Neural cell (in vitro differentiated cells): ENCODE results near the gene RBM19. TPM values are rescaled to one million over a fixed set of nuclear protein-coding genes. Genes with fewer than 3 reads are reported as not detected.

ENCODE experiments used
- H2AFZ ChIP-seq: fragments of 200-600, 300-800 bp; sonication (generic), shearing (Covaris generic); 2 replicates; pipeline ENCODE4 v1.6.0; 2014; ENCODE audit warnings: low read depth, mild to moderate bottlenecking, antibody characterized with exemption, low read length, moderate library complexity
- H3F3A ChIP-seq: fragments of 200-600 bp; shearing (Covaris generic); 2 replicates; pipeline ENCODE4 v1.6.1; 2016; ENCODE audit warnings: mild to moderate bottlenecking, moderate library complexity, mixed read lengths, antibody characterized with exemption, low read length; ENCODE audit not compliant: insufficient read depth, poor library complexity, severe bottlenecking
- H3K27ac ChIP-seq: fragments of 200-600, 300-800 bp; sonication (generic), shearing (Covaris generic); 2 replicates; pipeline ENCODE4 v1.5.1; 2014; ENCODE audit warnings: mild to moderate bottlenecking, low read length, moderate library complexity
- H3K27me3 ChIP-seq: fragments of 300-800, 200-600 bp; sonication (generic), shearing (Covaris generic); 2 replicates; pipeline ENCODE4 v1.6.0; 2014; ENCODE audit warnings: mild to moderate bottlenecking, low read depth, low read length, moderate library complexity; ENCODE audit not compliant: insufficient read depth
- H3K36me3 ChIP-seq: fragments of 300-800, 200-600 bp; sonication (generic), shearing (Covaris generic); 2 replicates; pipeline ENCODE4 v1.5.1; 2014; ENCODE audit warnings: mild to moderate bottlenecking, antibody characterized with exemption, low read length, moderate library complexity; ENCODE audit not compliant: insufficient read depth
- H3K4me2 ChIP-seq: fragments of 300-800, 200-600 bp; sonication (generic), shearing (Covaris generic); 2 replicates; pipeline ENCODE4 v1.6.0; 2014; ENCODE audit warnings: mild to moderate bottlenecking, low read length
- H3K4me3 ChIP-seq: fragments of 300-800, 200-600 bp; sonication (generic), shearing (Covaris generic); 2 replicates; pipeline ENCODE4 v1.5.1; 2014; ENCODE audit warnings: mild to moderate bottlenecking, low read length, moderate library complexity
- H3K79me2 ChIP-seq: fragments of 200-600 bp; shearing (Covaris generic); replicated peaks from 2 replicates; pipeline ENCODE4 v1.6.0; 2014; ENCODE audit warnings: mild to moderate bottlenecking, low read length, moderate library complexity; ENCODE audit not compliant: insufficient read depth
- H3K9ac ChIP-seq: fragments of 300-800, 200-600 bp; sonication (generic), shearing (Covaris generic); 2 replicates; pipeline ENCODE4 v1.6.1; 2016; ENCODE audit warnings: mild to moderate bottlenecking, low read length, mixed read lengths
- H3K9me2 ChIP-seq: fragments of 200-600 bp; shearing (Covaris generic); 2 replicates; pipeline ENCODE4 v1.6.1; 2016; ENCODE audit warnings: mild to moderate bottlenecking, low read length, mixed read lengths; ENCODE audit not compliant: insufficient read depth
- H3K9me3 ChIP-seq: fragments of 200-600, 300-800 bp; sonication (generic), shearing (Covaris generic); 2 replicates; pipeline ENCODE4 v1.6.1; 2016; ENCODE audit warnings: mild to moderate bottlenecking, mixed run types, low read length, moderate library complexity, mixed read lengths
- H4K20me1 ChIP-seq: fragments of 200-600 bp; shearing (Covaris generic); 2 replicates; pipeline ENCODE4 v1.6.1; 2016; ENCODE audit warnings: mild to moderate bottlenecking, mixed run types; ENCODE audit not compliant: insufficient read depth
- CTCF ChIP-seq: fragments of 450-650 bp; IDR thresholded peaks from 2 replicates; pipeline ENCODE4 v1.5.1; 2014; ENCODE audit warnings: antibody characterized with exemption, mild to moderate bottlenecking, moderate library complexity; ENCODE audit not compliant: poor library complexity, severe bottlenecking
- EP300 ChIP-seq: fragments of 450-650 bp; conservative IDR thresholded peaks from 2 replicates; pipeline ENCODE4 v1.6.1; 2014; ENCODE audit warnings: antibody characterized with exemption, mild to moderate bottlenecking, moderate library complexity; ENCODE audit not compliant: poor library complexity, severe bottlenecking
- EZH2 ChIP-seq: fragments of 200-600, 300-800 bp; shearing (Covaris generic), sonication (generic); IDR thresholded peaks from 2 replicates; pipeline ENCODE4 v1.6.1; 2014; ENCODE audit warnings: antibody characterized with exemption, low read length, borderline replicate concordance, mild to moderate bottlenecking; ENCODE audit not compliant: insufficient read depth, poor library complexity, severe bottlenecking
- MXI1 ChIP-seq: fragments of 450-650 bp; conservative IDR thresholded peaks from 2 replicates; pipeline ENCODE4 v1.6.1; 2014; ENCODE audit warnings: antibody characterized with exemption, mild to moderate bottlenecking; ENCODE audit not compliant: poor library complexity, severe bottlenecking
- POLR2AphosphoS5 ChIP-seq: IDR thresholded peaks from 2 replicates; pipeline ENCODE4 v1.6.1; 2012
- RAD21 ChIP-seq: fragments of 450-650 bp; conservative IDR thresholded peaks from 2 replicates; pipeline ENCODE4 v1.6.1; 2014; ENCODE audit warnings: antibody characterized with exemption, mild to moderate bottlenecking, moderate library complexity
- SMC3 ChIP-seq: fragments of 450-650 bp; conservative IDR thresholded peaks from 2 replicates; pipeline ENCODE4 v1.6.1; 2014; ENCODE audit warnings: antibody characterized with exemption, mild to moderate bottlenecking, moderate library complexity; ENCODE audit not compliant: poor library complexity
- TAF1 ChIP-seq: IDR thresholded peaks from 2 replicates; pipeline ENCODE4 v1.6.1; 2012; ENCODE audit warnings: low read depth
- polyA plus RNA-seq: library from polyadenylated mRNA; depleted of rRNA; stranded (reverse); fragments of >200 nt; gene quantifications from 2 replicates; pipeline ENCODE4 v1.2.3, GENCODE V29; 2014
- TF ChIP-seq, protein P1 (sequence below): IDR thresholded peaks from 2 replicates; pipeline ENCODE4 v1.6.1; 2012; ENCODE audit warnings: borderline replicate concordance

The RBM19 gene
- polyA plus RNA-seq, 1 donor from 2014 or later = 14.2 TPM

DNA sequence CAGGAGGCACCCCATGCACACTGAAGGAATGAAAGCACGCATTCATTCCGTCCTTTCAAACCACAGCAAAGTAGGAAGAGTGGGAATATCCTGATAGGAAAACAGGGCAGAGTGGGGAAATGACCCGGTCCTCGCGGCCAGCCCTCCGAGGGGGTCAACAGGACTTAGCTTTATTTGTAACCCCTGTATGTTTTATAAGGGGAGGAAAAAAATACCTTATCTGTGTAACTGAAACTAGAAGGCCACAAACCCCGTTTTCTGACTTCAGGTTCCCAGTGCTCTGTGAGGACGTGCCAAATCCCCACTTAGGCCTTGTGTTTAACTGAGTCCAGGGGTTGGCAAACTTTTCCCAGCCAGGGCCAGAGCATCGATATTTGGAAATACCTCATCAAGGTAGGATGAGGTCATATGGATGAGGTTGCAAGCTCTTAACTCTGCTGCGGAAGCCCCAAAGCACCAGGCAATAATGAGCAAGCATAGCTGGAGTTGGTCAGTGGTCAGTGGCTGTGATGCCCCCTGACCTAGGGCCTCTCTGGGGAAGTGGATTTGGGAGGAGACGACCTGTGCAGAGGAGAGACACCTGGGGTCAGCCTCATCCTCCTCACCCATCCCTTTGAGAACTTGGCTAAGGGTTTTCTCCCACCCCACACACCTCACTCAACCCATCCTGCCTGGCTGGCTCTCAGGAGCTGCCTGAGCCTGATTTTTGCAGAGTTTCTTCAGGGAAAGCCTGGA is 58.5 kb downstream of the RBM19 start:
- no peaks in the 10 kb centered on the region for H4K20me1 ChIP-seq
- H3K79me2 ChIP-seq = no peaks in the 10 kb centered on the region
- no peak overlapping the region for H3K27ac ChIP-seq
- no peak overlapping the region for H2AFZ ChIP-seq
- no peak overlapping the region for H3K4me3 ChIP-seq
- H3K36me3 ChIP-seq = no peaks in the 10 kb centered on the region
- H3F3A ChIP-seq = no peaks in the 10 kb centered on the region
- no peaks in the 10 kb centered on the region for H3K27me3 ChIP-seq
- H3K9ac ChIP-seq = no peak overlapping the region
- H3K9me3 ChIP-seq = no peaks in the 10 kb centered on the region
- no peak for TF ChIP-seq TAF1
- no peak for TF ChIP-seq EP300
- TF ChIP-seq POLR2AphosphoS5 = no peak
- no peak for TF ChIP-seq SMC3
- TF ChIP-seq, protein P1, sequence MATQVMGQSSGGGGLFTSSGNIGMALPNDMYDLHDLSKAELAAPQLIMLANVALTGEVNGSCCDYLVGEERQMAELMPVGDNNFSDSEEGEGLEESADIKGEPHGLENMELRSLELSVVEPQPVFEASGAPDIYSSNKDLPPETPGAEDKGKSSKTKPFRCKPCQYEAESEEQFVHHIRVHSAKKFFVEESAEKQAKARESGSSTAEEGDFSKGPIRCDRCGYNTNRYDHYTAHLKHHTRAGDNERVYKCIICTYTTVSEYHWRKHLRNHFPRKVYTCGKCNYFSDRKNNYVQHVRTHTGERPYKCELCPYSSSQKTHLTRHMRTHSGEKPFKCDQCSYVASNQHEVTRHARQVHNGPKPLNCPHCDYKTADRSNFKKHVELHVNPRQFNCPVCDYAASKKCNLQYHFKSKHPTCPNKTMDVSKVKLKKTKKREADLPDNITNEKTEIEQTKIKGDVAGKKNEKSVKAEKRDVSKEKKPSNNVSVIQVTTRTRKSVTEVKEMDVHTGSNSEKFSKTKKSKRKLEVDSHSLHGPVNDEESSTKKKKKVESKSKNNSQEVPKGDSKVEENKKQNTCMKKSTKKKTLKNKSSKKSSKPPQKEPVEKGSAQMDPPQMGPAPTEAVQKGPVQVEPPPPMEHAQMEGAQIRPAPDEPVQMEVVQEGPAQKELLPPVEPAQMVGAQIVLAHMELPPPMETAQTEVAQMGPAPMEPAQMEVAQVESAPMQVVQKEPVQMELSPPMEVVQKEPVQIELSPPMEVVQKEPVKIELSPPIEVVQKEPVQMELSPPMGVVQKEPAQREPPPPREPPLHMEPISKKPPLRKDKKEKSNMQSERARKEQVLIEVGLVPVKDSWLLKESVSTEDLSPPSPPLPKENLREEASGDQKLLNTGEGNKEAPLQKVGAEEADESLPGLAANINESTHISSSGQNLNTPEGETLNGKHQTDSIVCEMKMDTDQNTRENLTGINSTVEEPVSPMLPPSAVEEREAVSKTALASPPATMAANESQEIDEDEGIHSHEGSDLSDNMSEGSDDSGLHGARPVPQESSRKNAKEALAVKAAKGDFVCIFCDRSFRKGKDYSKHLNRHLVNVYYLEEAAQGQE = no peak
- TF ChIP-seq RAD21 = no peak
- TF ChIP-seq MXI1 = no peak
- TF ChIP-seq CTCF = no peak
- TF ChIP-seq EZH2 = no peak
- no peak overlapping the region for H3K4me2 ChIP-seq
- no peaks in the 10 kb centered on the region for H3K9me2 ChIP-seq

GRCh38 chr12:113906411-113907200 is 59.5 kb downstream of the RBM19 start:
- no peaks in the 10 kb centered on the region for H3K27me3 ChIP-seq
- H3K9ac ChIP-seq = no peak overlapping the region
- H2AFZ ChIP-seq = no peak overlapping the region
- H3K4me2 ChIP-seq = no peak overlapping the region
- TF ChIP-seq SMC3 = no peak
- TF ChIP-seq MXI1 = no peak
- no peak for TF ChIP-seq RAD21
- TF ChIP-seq EZH2 = no peak
- TF ChIP-seq EP300 = no peak
- TF ChIP-seq TAF1 = no peak
- TF ChIP-seq, protein P1 = no peak
- no peak for TF ChIP-seq POLR2AphosphoS5
- no peak for TF ChIP-seq CTCF
- H3K4me3 ChIP-seq = no peak overlapping the region
- H3K9me2 ChIP-seq = no peaks in the 10 kb centered on the region
- no peaks in the 10 kb centered on the region for H3K79me2 ChIP-seq
- no peaks in the 10 kb centered on the region for H3F3A ChIP-seq
- no peak overlapping the region for H3K27ac ChIP-seq
- no peaks in the 10 kb centered on the region for H4K20me1 ChIP-seq
- H3K36me3 ChIP-seq = no peaks in the 10 kb centered on the region
- no peaks in the 10 kb centered on the region for H3K9me3 ChIP-seq
